ENCODE data around the gene GIPC1. TPM values are rescaled to one million over a fixed set of nuclear protein-coding genes. Genes with fewer than 3 reads are reported as not detected.
"Not testable (repeated sequence)": the region's sequence is repeated elsewhere in the genome, so short reads cannot be mapped to it uniquely, and the experiment has no call there.

GIPC1 gene
- total RNA-seq, 2 experiments from 2014 or later = 31.8 to 32.5 TPM

- ChIA-PET CTCF (interaction anchor here (0.5 to 5.2 kb wide), 7 partner anchors 9 to 129 kb away, joined by 3 to 41 read pairs (median 3); no protein-coding TSS in a partner anchor), POLR2A (interaction anchor here (0.6 kb wide), 1 partner anchor 1600 kb away, joined by 3 read pairs; no protein-coding TSS in a partner anchor)
These were observed 18.4 kb downstream of the GIPC1 start for GRCh38 chr19:14477418-14478112.

- ChIA-PET CTCF (interaction anchor here (1.0 to 2.1 kb wide), 3 partner anchors 10 to 341 kb away, joined by 3 to 8 read pairs (median 8); partner anchors contain the start of gene PKN1), POLR2A (no interaction called here)
These were observed 19.1 kb downstream of the GIPC1 start for GRCh38 chr19:14476673-14477401.

GRCh38 chr19:14476327-14476672 lies 19.6 kb downstream of the GIPC1 start:
- ChIA-PET CTCF (interaction anchor here (1.0 to 2.1 kb wide), 3 partner anchors 10 to 341 kb away, joined by 3 to 8 read pairs (median 5); partner anchors contain the start of gene PKN1), POLR2A (no interaction called here)

- CTCF ChIA-PET = interaction anchor here (1.0 to 2.1 kb wide), 3 partner anchors 11 to 340 kb away, joined by 3 to 8 read pairs (median 5); partner anchors contain the start of gene PKN1
- POLR2A ChIA-PET = no interaction called here
These were observed 20.5 kb downstream of the GIPC1 start, which contains the start of gene PTGER1 for GRCh38 chr19:14475251-14476073. TSS of gene PTGER1 (minus strand) at chr19:14475354. CDS start at chr19:14474320, 1,034 bp downstream.

GRCh38 chr19:14474827-14475226 lies 21.1 kb downstream of the GIPC1 start:
- POLR2A ChIA-PET = no interaction called here
- CTCF ChIA-PET = interaction anchor here (1.8 to 2.1 kb wide), 2 partner anchors 12 to 42 kb away, joined by 5 to 8 read pairs; partner anchors contain the start of gene PKN1

- ChIA-PET CTCF (no interaction called here), POLR2A (no interaction called here)
These were observed 21.8 kb downstream of the GIPC1 start for GRCh38 chr19:14473978-14474578.

GRCh38 chr19:14473073-14473977 lies 22.6 kb downstream of the GIPC1 start:
- CTCF ChIA-PET = interaction anchor here (0.6 to 2.6 kb wide), 21 partner anchors 7 to 336 kb away, joined by 3 to 19 read pairs (median 4); partner anchors contain the start of genes DDX39A and PKN1

GRCh38 chr19:14472202-14472938 lies 23.6 kb downstream of the GIPC1 start:
- POLR2A ChIA-PET = no interaction called here
- CTCF ChIA-PET = interaction anchor here (0.6 to 2.6 kb wide), 31 partner anchors 8 to 335 kb away, joined by 3 to 19 read pairs (median 3); partner anchors contain the start of genes DDX39A and PKN1

More at GRCh38 chr19:14473073-14473977, 22.6 kb downstream of the GIPC1 start:
- POLR2A ChIA-PET = no interaction called here

GRCh38 chr19:14471436-14472187 lies 24.3 kb downstream of the GIPC1 start:
- ChIA-PET CTCF (interaction anchor here (0.6 to 2.6 kb wide), 19 partner anchors 9 to 286 kb away, joined by 3 to 19 read pairs (median 4); partner anchors contain the start of gene PKN1), POLR2A (no interaction called here)

GRCh38 chr19:14470031-14470876 lies 25.7 kb downstream of the GIPC1 start:
- CTCF ChIA-PET = interaction anchor here (0.5 to 0.9 kb wide), 2 partner anchors 10 to 1600 kb away, joined by 3 to 4 read pairs; no protein-coding TSS in a partner anchor
- POLR2A ChIA-PET = no interaction called here

- ChIA-PET POLR2A (no interaction called here), CTCF (interaction anchor here (0.9 to 4.9 kb wide), 4 partner anchors 12 to 88 kb away, joined by 3 to 21 read pairs (median 4); no protein-coding TSS in a partner anchor)
These were observed 28.1 kb downstream of the GIPC1 start for GRCh38 chr19:14467816-14468215.

- CTCF ChIA-PET = interaction anchor here (1.0 to 4.9 kb wide), 3 partner anchors 13 to 88 kb away, joined by 3 to 21 read pairs (median 4); no protein-coding TSS in a partner anchor
- POLR2A ChIA-PET = no interaction called here
These were observed 28.5 kb downstream of the GIPC1 start for GRCh38 chr19:14467391-14467790.

GRCh38 chr19:14463747-14464146 lies 32.2 kb downstream of the GIPC1 start:
- CTCF ChIA-PET = interaction anchor here (0.7 kb wide), 1 partner anchor 1083 kb away, joined by 3 read pairs; no protein-coding TSS in a partner anchor
- POLR2A ChIA-PET = no interaction called here

GRCh38 chr19:14462401-14462800 lies 33.5 kb downstream of the GIPC1 start:
- CTCF ChIA-PET = interaction anchor here (0.7 kb wide), 1 partner anchor 363 kb away, joined by 3 read pairs; no protein-coding TSS in a partner anchor
- POLR2A ChIA-PET = not testable (repeated sequence)

GRCh38 chr19:14460935-14461334 lies 35.0 kb downstream of the GIPC1 start:
- CTCF ChIA-PET = no interaction called here
- POLR2A ChIA-PET = no interaction called here
